OCI-LY1 (cell line): Measurements from ENCODE around the gene DNAJB12.

Source experiments
- CTCF ChIP-seq: fragments of 200-600 bp; sonication (generic), shearing (Covaris generic); IDR thresholded peaks from 2 replicates; pipeline ENCODE4 v1.5.1; 2017; ENCODE audit warnings: mild to moderate bottlenecking, antibody characterized with exemption, low read length, moderate library complexity, mixed read lengths
- EZH2 ChIP-seq: fragments of 200-600 bp; sonication (generic), shearing (Covaris generic); IDR thresholded peaks from 2 replicates; pipeline ENCODE4 v1.8.0; 2017; ENCODE audit warnings: borderline replicate concordance, mixed run types, mild to moderate bottlenecking, antibody characterized with exemption, low read length, moderate library complexity, mixed read lengths

- TF ChIP-seq CTCF (no peak), EZH2 (no peak)
Observed at GRCh38 chr10:72344932-72345331, 9.8 kb downstream of the DNAJB12 start.
